Activated CD4-positive, alpha-beta T cell treated with anti-CD3 and anti-CD28 coated beads for 36 hours (primary cell): ENCODE measurements around the gene HFM1. TPM values are rescaled to one million over a fixed set of nuclear protein-coding genes. Genes with fewer than 3 reads are reported as not detected.

ENCODE experiments used
- ATAC-seq: fragments of 200-7000 bp; cut with Tn5 transposase; one replicate; pipeline ENCODE4 v1.10.0; 2021; ENCODE audit warnings: mild to moderate bottlenecking, moderate library complexity
- CTCF ChIA-PET: fragments of 350-600 bp; sonication (Branson Sonifier 250); formaldehyde crosslinking; loops from one replicate; lab custom pipeline; 2021; ENCODE audit warnings: antibody characterized with exemption; lab: Charles Lee
- POLR2A ChIA-PET: fragments of 350-600 bp; sonication (Branson Sonifier 250); formaldehyde crosslinking; loops from one replicate; lab custom pipeline; 2021; ENCODE audit warnings: antibody characterized with exemption, inconsistent platforms; lab: Charles Lee
- DNase-seq: peaks from one replicate; pipeline ENCODE4 v3.0.0-alpha.2; 2020
- H3K27ac Mint-ChIP-seq: one replicate; pipeline ENCODE4 v1.8.0; 2021; ENCODE audit warnings: mixed read lengths
- H3K27me3 Mint-ChIP-seq: one replicate; pipeline ENCODE4 v1.8.0; 2021; ENCODE audit warnings: mixed read lengths
- H3K36me3 Mint-ChIP-seq: one replicate; pipeline ENCODE4 v1.8.0; 2021; ENCODE audit warnings: low read depth, mixed read lengths
- H3K4me1 Mint-ChIP-seq: one replicate; pipeline ENCODE4 v1.8.0; 2021; ENCODE audit warnings: mixed read lengths
- H3K4me3 Mint-ChIP-seq: one replicate; pipeline ENCODE4 v1.8.0; 2021; ENCODE audit warnings: mild to moderate bottlenecking, moderate library complexity, mixed read lengths
- H3K9me3 Mint-ChIP-seq: one replicate; pipeline ENCODE4 v1.8.0; 2021; ENCODE audit warnings: low read depth, mixed read lengths
- intact Hi-C, 2 experiments: fragments of 100-400 bp; cut with DNase I in 1 of 2; cut with micrococcal nuclease in 1 of 2; formaldehyde crosslinking; loops; one replicate each; pipeline versions ENCODE4 v1.14.2 to v1.15.1; 2022 to 2024; cut with DNase I, micrococcal nuclease
- total RNA-seq, 2 experiments: library from RNA; stranded (reverse); gene quantifications; one replicate each; pipeline ENCODE4 v1.2.3, GENCODE V29; 2021

Gene HFM1
- total RNA-seq, 2 experiments from 2014 or later, result not detected

DNA sequence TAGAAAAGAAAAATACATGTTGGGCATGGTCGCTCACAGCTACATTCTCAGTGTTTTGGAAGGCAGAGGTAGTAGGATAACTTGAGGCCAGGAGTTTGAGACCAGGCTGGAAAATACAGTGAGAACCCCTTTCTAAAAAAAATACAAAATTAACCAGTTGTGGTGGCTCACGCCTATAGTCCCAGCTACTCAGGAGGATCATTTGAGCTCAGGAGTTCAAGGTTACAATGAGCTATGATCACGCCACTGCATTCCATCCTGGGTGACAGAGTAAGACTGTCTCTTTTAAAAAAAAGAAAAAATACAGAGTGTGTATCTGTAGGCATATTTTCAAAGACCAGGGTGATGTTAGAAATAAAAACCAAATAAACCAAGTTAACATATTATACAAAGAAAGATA is 57.8 kb downstream of the HFM1 start:
- ChIA-PET POLR2A (no interaction called here), CTCF (no interaction called here)
- ATAC-seq (no peak), DNase-seq (no peak)
- H3K36me3 Mint-ChIP-seq, result no peaks in the 10 kb centered on the region
- no peaks in the 10 kb centered on the region for H3K9me3 Mint-ChIP-seq
- H3K27me3 Mint-ChIP-seq, result peaks cover 2% of the 10 kb centered on the region
- no peaks in the 10 kb centered on the region for H3K4me1 Mint-ChIP-seq
- no peak overlapping the region for H3K27ac Mint-ChIP-seq
- no peak overlapping the region for H3K4me3 Mint-ChIP-seq
- intact Hi-C loops, result no loop called here

- Mint-ChIP-seq H3K9me3 (no peaks in the 10 kb centered on the region), H3K36me3 (no peaks in the 10 kb centered on the region), H3K4me1 (no peaks in the 10 kb centered on the region), H3K27ac (no peak overlapping the region), H3K27me3 (peaks cover 4% of the 10 kb centered on the region), H3K4me3 (no peak overlapping the region)
- intact Hi-C loops, result no loop called here
- POLR2A ChIA-PET, result interaction anchor here (0.6 kb wide), 1 partner anchor 10 kb away, joined by 3 read pairs; no protein-coding TSS in a partner anchor
- no peak for ATAC-seq
- no peak for DNase-seq
- CTCF ChIA-PET, result interaction anchor here (0.8 kb wide), 1 partner anchor 92 kb away, joined by 3 read pairs; no protein-coding TSS in a partner anchor
These were observed 59.1 kb downstream of the HFM1 start for GRCh38 chr1:91345395-91346005.

DNA sequence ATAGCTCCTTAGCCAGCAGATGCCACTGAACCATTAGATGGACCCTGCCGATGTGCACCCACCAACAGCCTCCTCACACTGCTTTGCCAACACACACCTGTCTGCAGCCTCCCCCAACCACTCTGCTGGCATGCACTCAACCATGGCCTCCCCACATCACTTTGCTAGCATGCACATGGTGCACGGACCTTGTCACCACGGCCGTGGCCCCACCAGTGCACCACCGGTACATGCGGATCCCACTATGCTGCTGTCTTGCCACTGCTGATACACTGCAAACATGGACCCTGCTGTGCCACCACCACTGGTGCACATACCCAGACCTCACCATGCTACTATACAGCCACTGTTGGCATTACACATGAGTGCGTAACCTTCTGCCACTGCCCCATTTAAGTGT is 66.1 kb downstream of the HFM1 start:
- Mint-ChIP-seq H3K27ac (no peak overlapping the region), H3K27me3 (peaks cover 14% of the 10 kb centered on the region), H3K4me3 (no peak overlapping the region), H3K36me3 (no peaks in the 10 kb centered on the region), H3K4me1 (no peaks in the 10 kb centered on the region), H3K9me3 (no peaks in the 10 kb centered on the region)
- ATAC-seq (no peak), DNase-seq (no peak)
- CTCF ChIA-PET, result no interaction called here
- POLR2A ChIA-PET, result no interaction called here
- intact Hi-C loops, result no loop called here

DNA sequence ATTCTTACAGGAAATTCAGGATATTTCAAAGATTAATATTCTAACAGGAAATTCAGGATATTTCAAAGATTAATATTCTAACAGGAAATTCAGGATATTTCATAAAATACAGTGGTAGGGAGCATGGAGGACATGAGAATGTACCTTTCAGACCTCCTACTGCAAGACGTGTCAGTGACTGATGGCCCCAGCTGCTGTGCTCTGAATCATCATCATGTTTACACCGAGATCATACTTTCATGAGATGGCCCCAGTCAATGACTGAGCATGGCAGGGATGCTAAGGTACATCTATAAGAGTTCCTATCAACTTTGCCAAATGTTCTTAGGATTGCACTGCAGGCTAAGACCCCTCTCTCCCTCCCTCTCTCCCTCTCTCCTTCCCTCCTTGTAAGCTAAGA is 69.0 kb downstream of the HFM1 start:
- POLR2A ChIA-PET, result interaction anchor here (0.6 kb wide), 1 partner anchor 10 kb away, joined by 3 read pairs; no protein-coding TSS in a partner anchor
- CTCF ChIA-PET, result interaction anchor here (0.7 kb wide), 1 partner anchor 431 kb away, joined by 3 read pairs; no protein-coding TSS in a partner anchor

DNA sequence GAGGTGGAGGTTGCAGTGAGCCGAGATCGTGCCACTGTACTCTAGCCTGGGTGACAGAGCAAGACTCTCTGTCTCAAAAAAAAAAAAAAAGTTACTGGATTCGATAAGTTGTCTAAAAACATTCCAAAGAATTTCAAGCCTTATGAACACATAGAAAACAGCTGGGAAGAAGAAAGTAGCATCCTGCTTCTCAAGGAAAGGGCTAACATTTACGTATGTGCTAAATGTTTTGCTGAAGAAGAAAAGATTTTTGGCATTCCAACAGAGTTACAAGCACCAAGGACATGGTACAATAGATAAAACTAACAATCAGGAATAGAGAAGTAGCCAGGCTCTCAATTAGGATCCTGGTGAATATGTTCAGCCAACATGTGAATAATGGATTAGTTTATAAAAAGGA is 69.8 kb downstream of the HFM1 start:
- no peak overlapping the region for H3K4me3 Mint-ChIP-seq
- peaks cover 22% of the 10 kb centered on the region for H3K27me3 Mint-ChIP-seq
- H3K4me1 Mint-ChIP-seq, result no peaks in the 10 kb centered on the region
- no peak overlapping the region for H3K27ac Mint-ChIP-seq
- H3K36me3 Mint-ChIP-seq, result no peaks in the 10 kb centered on the region
- peaks cover 2% of the 10 kb centered on the region for H3K9me3 Mint-ChIP-seq
- intact Hi-C loops, result no loop called here
- ChIA-PET CTCF (interaction anchor here (0.7 kb wide), 2 partner anchors 392 to 432 kb away, joined by 3 read pairs; no protein-coding TSS in a partner anchor), POLR2A (interaction anchor here (0.5 kb wide), 1 partner anchor 65 kb away, joined by 3 read pairs; no protein-coding TSS in a partner anchor)
- ATAC-seq, result no peak
- no peak for DNase-seq

More for the DNA sequence above, 69.0 kb downstream of the HFM1 start:
- no peak for DNase-seq
- Mint-ChIP-seq H3K27ac (no peak overlapping the region), H3K4me3 (no peak overlapping the region), H3K36me3 (no peaks in the 10 kb centered on the region), H3K27me3 (peaks cover 19% of the 10 kb centered on the region), H3K9me3 (peaks cover 2% of the 10 kb centered on the region), H3K4me1 (no peaks in the 10 kb centered on the region)
- ATAC-seq, result no peak
- intact Hi-C loops, result no loop called here

GRCh38 chr1:91325456-91325855 is 79.2 kb downstream of the HFM1 start:
- ATAC-seq (no peak), DNase-seq (no peak)
- intact Hi-C loops, result no loop called here
- H3K4me3 Mint-ChIP-seq, result no peak overlapping the region
- H3K36me3 Mint-ChIP-seq, result no peaks in the 10 kb centered on the region
- POLR2A ChIA-PET, result no interaction called here
- no peak overlapping the region for H3K27ac Mint-ChIP-seq
- peaks cover 6% of the 10 kb centered on the region for H3K27me3 Mint-ChIP-seq
- CTCF ChIA-PET, result no interaction called here
- H3K4me1 Mint-ChIP-seq, result no peaks in the 10 kb centered on the region
- H3K9me3 Mint-ChIP-seq, result no peaks in the 10 kb centered on the region

DNA sequence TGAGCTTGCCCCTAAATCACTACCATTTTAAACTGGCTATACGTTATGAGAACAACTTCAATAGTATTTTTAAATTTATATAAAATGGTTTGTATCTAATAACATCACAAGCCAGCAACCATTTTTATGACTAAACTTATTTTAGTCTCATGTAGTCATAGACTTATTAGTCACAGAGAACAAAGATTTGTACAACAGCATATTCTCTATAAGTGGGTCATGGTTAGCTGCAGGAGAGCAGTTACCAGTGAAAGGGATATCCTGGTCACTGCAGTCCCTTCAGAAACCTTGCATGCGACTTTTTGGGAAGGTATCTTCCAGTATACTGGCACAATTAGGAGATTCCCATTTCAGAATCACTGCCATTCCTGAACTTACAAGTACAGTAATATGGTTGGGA is 90.0 kb downstream of the HFM1 start:
- ChIA-PET POLR2A (interaction anchor here (0.6 kb wide), 1 partner anchor 44 kb away, joined by 4 read pairs; no protein-coding TSS in a partner anchor), CTCF (interaction anchor here (0.6 to 1.2 kb wide), 3 partner anchors 14 to 75 kb away, joined by 3 to 4 read pairs (median 3); no protein-coding TSS in a partner anchor)
- Mint-ChIP-seq H3K9me3 (no peaks in the 10 kb centered on the region), H3K36me3 (no peaks in the 10 kb centered on the region), H3K27me3 (peaks cover 7% of the 10 kb centered on the region), H3K27ac (no peak overlapping the region), H3K4me1 (no peaks in the 10 kb centered on the region), H3K4me3 (no peak overlapping the region)
- ATAC-seq, result no peak
- intact Hi-C loops, result no loop called here
- no peak for DNase-seq

GRCh38 chr1:91311672-91312071 is 93.0 kb downstream of the HFM1 start:
- peaks cover 2% of the 10 kb centered on the region for H3K36me3 Mint-ChIP-seq
- CTCF ChIA-PET, result no interaction called here
- DNase-seq (no peak), ATAC-seq (no peak)
- intact Hi-C loops, result no loop called here
- POLR2A ChIA-PET, result no interaction called here
- peaks cover 5% of the 10 kb centered on the region for H3K27me3 Mint-ChIP-seq
- H3K4me1 Mint-ChIP-seq, result no peaks in the 10 kb centered on the region
- H3K9me3 Mint-ChIP-seq, result peaks cover 11% of the 10 kb centered on the region
- H3K27ac Mint-ChIP-seq, result no peak overlapping the region
- no peak overlapping the region for H3K4me3 Mint-ChIP-seq

GRCh38 chr1:91308544-91308943 is 96.1 kb downstream of the HFM1 start:
- no peaks in the 10 kb centered on the region for H3K4me1 Mint-ChIP-seq
- DNase-seq (no peak), ATAC-seq (no peak)
- CTCF ChIA-PET, result no interaction called here
- POLR2A ChIA-PET, result no interaction called here
- peaks cover 2% of the 10 kb centered on the region for H3K36me3 Mint-ChIP-seq
- H3K27me3 Mint-ChIP-seq, result peaks cover 5% of the 10 kb centered on the region
- H3K27ac Mint-ChIP-seq, result no peak overlapping the region
- intact Hi-C loops, result no loop called here
- peaks cover 11% of the 10 kb centered on the region for H3K9me3 Mint-ChIP-seq
- H3K4me3 Mint-ChIP-seq, result no peak overlapping the region

DNA sequence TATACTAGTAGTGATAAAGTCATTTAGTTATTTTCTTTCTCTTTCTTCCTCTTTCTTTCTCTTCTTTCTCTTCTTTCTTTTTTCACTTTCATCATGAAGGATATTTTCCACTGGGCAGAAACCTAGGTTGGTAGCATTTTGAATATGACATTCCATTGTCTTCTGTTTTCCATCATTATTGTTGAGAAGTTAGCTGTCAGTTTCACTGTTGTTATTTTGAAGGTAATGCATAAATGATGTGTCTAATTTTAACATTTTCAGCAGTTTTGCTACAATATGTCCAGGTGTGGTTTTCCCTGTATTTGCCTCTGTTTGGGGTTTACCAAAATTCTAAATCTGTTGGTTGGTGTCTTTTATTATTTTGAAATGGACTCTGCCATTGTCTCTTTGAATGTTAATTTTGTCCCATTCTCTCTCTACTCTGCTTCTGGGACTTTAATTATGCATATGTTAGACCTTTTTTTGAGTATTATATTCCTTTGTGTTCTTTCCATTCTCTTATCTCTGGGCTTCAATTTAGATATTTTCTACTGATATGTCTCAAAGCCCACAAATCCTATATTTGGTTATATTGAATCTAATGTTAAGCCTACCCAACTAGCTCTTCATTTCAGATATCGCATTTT is 96.7 kb downstream of the HFM1 start:
- Mint-ChIP-seq H3K4me3 (no peak overlapping the region), H3K4me1 (no peaks in the 10 kb centered on the region), H3K9me3 (peaks cover 12% of the 10 kb centered on the region), H3K36me3 (peaks cover 2% of the 10 kb centered on the region), H3K27me3 (peaks cover 5% of the 10 kb centered on the region), H3K27ac (no peak overlapping the region)
- intact Hi-C loops, result no loop called here
- no peak for ATAC-seq
- CTCF ChIA-PET, result interaction anchor here (0.7 kb wide), 1 partner anchor 10 kb away, joined by 4 read pairs; no protein-coding TSS in a partner anchor
- no peak for DNase-seq
- POLR2A ChIA-PET, result no interaction called here

DNA sequence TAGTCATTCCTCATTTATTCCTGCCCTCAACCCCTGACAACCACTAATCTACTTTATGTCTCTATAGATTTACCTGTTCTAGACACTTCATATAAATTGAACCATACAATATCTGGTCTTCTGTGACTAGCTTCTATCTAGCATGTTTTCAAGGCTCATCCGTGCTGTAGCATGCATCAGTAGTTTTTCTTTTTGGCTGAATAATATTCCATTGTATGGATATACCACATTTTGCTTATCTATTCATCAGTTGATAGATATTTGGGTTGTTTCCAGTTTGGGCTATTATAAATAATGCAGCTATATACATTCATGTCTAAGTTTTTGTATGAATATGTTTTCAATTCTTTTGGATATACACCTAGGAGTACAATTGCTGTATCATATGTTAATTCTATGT is 101.5 kb downstream of the HFM1 start:
- CTCF ChIA-PET, result no interaction called here
- POLR2A ChIA-PET, result no interaction called here

More for the DNA sequence above, 101.5 kb downstream of the HFM1 start:
- Mint-ChIP-seq H3K4me1 (no peaks in the 10 kb centered on the region), H3K9me3 (peaks cover 10% of the 10 kb centered on the region), H3K27ac (no peak overlapping the region), H3K27me3 (peaks cover 2% of the 10 kb centered on the region), H3K4me3 (no peak overlapping the region), H3K36me3 (peaks cover 2% of the 10 kb centered on the region)
- ATAC-seq (no peak), DNase-seq (no peak)
- intact Hi-C loops, result no loop called here
